HG03439 (cell line): ENCODE data around the gene FAM131B.
"Not testable (repeated sequence)": the region's sequence is repeated elsewhere in the genome, so short reads cannot be mapped to it uniquely, and the experiment has no call there.

Source experiments
- ATAC-seq: cut with Tn5 transposase; IDR thresholded peaks from one replicate; pipeline ENCODE4 v1.9.1; 2021; ENCODE audit warnings: mild to moderate bottlenecking, moderate library complexity; ENCODE audit not compliant: unreplicated experiment

Gene FAM131B

DNA sequence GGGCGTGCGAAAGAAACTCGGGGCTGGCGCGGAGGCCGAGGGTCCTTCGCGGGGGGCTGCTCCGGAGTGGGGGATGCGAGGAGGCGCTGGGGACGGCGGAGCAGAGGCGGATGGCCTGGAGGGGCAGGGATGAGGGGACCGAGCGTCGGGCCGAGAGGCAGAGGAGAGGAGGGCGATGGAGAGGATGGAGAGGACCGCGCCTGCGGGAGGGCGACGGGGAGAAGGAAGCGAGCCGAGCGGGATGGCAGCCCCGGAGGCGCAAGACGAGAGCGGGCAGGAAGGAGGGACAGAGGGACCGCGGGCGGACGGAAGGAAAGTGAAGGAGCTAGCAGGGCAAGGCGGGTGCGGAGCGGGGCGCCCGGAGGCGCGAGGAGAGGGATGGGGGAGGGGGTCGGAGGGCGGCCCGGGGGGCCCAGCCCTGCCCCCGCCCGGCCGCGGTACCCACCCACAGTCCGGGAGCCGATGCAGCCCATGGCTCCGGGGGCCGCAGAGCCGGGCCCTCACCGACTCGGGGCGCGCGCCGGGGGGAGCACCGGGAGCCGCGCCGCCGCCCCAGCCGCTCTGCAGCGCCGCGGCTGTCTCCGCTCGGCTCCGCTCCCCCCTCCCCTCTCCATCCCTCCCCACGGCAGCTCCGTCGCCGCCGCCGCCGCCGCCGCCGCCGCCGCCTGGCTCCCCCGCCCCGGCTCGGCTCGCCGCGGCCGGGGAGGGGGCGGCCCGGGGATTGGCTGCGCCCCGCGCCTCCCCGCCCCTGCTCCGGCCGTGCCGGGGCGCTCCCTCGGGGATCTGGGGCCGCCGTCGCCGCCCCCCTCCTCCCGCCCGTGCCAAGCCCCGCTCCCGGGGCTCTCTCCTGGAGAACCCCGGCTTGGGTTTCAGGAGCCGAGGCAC is at the start of gene FAM131B:
TSS of gene FAM131B (minus strand) at position 583 of the 885 bp plus-strand sequence. CDS start at position 473, 110 bp downstream.
- no peak for ATAC-seq

DNA sequence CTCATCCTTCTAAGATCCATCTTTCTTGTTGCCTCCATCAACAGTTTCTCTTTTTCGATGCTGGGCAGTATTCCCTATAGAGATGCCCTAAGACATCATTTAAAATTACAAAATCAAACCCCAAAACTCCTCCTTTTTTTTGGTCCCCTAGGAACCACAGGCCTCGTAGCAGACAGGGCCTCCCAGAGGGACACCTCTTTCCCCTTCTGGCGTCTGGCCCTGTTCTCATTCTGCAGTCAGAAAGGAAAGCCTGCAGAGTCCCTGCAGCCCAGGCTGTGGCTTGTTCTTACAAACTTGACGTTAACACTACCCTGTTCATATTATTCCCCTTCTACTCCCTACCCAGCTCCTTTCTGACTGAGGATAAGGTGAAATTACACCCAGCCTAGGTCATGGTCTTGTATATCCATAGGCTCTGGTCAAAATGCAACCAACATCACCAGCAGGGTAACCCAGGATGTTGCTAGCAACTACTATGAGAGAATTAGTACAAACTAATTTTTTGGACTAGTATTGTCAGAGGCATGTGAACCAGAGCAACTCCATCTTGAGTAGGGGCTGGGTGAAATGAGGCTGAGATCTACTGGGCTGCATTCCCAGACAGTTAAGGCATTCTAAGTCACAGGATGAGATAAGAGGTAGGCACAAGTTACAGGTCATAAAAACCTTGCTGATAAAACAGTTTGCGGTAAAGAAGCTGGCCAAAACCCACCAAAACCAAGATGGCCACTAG is 49.6 kb upstream of the FAM131B start:
- no peak for ATAC-seq

- no peak for ATAC-seq
These were observed 48.0 kb upstream of the FAM131B start for GRCh38 chr7:143410521-143411004.

DNA sequence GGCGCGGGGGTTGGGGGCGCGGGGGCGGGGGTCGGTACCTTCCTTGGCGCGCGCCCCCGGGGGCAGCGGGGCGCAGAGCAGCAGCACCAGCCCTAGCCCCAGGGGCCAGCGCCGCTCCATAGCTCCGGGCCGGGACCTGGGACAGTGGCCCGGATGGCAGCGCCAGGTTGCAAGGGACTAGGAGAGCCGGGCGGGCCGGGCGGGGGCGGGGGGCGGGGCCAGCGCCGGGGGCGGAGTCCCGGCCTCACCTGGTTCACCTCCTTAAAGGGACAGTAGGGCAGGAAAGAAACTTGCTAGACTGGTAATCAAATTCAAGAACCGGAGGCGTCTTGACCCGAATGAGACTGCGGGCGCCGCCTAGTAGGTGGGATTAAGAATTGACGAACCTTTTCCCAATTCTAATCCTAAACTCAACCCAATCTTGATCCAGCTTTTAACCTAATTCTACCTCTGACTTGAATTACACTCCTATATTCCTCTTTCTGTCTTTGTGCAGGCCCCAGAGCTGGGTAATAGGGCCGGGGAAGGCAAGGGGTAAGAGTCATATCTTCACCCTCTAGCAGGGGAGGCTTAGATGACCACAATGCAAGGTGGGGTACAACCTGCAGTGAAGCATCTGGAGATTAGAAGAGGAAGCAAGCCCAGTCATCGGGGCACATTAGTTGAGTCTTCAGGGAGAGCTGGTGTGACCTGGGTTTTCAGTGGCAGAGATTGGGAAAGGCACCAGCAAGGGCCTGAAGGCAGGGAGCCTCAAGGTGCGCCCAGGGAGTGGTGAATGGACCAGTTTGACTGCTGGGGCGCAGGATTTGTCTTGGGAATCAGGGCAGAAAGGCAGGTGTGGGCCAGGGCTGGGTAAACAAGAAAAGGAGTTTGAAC is 46.4 kb upstream of the FAM131B start, which contains the start of gene EPHA1:
TSS of gene EPHA1 (minus strand) at position 171 of the 876 bp plus-strand sequence. CDS start at position 120, 51 bp downstream.
- no peak for ATAC-seq

GRCh38 chr7:143408252-143408685 is 45.8 kb upstream of the FAM131B start:
- no peak for ATAC-seq

DNA sequence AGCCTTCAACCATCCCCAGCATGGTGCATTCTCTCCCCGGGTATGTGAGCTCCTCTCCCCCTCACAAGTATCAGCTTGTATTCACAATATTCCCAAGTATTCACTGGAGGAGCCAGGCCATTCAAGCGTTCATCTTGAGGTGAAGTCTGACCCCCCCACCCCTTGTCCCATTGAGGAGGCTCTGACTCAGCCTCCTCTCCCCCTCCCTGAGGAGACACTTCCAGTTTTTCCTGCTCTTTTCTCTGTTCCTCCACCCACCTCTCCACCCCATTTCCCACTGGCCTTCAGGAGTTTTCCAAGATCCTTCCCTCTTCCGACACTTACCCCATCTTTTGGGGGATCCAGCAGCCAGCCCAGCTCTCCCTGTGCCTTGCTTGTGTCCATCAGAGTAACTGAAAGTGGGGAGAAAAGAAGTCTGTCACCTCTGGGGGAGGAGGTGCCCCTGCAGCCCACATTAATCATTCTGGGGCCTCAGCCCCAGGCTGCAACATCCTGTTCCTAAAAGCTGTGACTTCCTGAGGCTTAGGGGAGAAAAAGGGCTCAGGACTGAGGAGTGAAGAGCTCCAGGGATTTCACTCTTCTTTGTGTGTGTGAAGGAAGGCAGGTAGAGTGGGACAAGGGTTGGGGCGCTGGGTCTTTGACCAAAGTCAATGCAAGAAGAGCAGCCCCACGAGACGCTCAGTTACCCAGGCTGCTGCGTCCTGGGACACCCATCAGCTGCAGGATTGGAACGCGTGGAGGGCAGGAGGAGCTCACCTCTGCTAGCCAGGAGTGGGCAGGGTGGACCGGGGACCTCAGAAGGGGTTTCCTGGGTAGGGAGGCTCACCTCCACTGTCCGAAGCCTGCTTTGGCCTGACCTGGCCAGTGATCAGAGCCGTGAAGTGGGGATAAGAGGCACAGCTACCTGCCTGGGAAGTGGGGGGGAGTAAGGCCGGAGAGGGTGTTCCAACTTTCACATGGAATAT is 45.1 kb upstream of the FAM131B start:
- no peak for ATAC-seq

DNA sequence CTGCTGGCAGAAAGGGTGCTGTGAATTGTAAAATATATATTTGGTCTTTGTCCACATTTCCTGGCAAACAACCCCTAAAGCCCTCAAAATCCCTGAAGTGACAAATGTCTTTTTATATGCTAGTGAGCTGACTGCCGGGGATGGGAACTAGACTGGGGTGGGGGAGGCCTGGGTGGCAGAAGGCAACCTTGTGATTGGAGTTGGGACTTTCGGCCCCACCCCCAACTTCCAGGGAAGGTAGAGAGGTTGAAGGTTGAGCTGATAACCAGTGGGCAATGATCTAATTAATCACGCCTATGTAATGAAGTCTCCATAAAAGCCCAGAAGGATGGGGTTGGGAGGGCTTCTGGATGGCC is 43.5 kb upstream of the FAM131B start:
- ATAC-seq: no peak

- no peak for ATAC-seq
These were observed 42.9 kb upstream of the FAM131B start for GRCh38 chr7:143405173-143406001.

GRCh38 chr7:143402233-143402632 is 39.7 kb upstream of the FAM131B start:
- not testable (repeated sequence) for ATAC-seq

DNA sequence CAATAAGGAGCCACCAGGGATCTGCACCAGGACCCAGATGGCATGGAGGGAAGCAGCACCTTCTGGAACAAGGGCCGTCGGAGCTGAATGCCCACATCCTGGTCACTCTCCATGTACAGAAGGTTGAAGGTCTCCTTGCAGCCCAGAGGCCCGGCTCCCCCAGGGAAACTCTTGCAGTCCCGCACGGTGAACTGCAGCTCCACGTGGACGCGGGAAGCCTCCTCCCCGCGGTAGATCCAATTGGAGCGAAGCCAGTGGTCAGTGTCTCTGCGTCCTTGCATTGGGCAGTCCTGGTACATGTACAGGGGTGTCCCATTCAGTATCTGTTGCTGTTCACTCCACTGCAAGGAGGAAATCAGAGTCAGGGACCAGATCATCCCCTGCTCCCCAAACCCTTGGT is 38.8 kb upstream of the FAM131B start:
- no peak for ATAC-seq

GRCh38 chr7:143399642-143400041 is 37.1 kb upstream of the FAM131B start:
- ATAC-seq: no peak

DNA sequence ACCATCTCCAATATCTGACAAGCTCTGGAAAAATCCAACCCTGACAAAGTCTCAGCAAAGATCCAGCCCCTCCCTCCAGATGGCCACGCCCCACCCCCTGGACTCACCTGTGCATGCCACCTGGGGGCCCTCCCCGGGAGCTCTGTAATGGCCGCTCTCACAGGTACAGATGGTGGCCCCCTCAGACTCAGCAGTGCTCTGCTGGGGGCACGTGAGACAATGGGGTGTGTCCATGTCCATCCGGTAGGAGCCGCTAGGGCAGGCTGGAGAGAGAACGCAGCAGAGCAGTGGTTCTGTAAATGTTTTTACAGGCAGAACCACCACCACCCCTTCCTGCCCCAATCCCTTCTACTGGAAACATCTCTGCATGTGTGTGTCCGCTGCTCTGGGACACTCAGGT is 36.6 kb upstream of the FAM131B start:
- no peak for ATAC-seq

GRCh38 chr7:143398616-143399015 is 36.1 kb upstream of the FAM131B start:
- ATAC-seq: no peak

GRCh38 chr7:143397710-143398530 is 35.4 kb upstream of the FAM131B start:
- no peak for ATAC-seq

GRCh38 chr7:143396625-143397556 is 34.4 kb upstream of the FAM131B start:
- no peak for ATAC-seq

GRCh38 chr7:143396182-143396581 is 33.7 kb upstream of the FAM131B start:
- no peak for ATAC-seq
